GM12892 (cell line): ENCODE data around the gene IZUMO2.

Experiments used
- POLR2A ChIP-seq: IDR thresholded peaks from 2 replicates; pipeline ENCODE4 v1.6.1; 2011; ENCODE audit warnings: low read depth, low read length, control low read depth
- POLR2AphosphoS5 ChIP-seq: IDR thresholded peaks from 2 replicates; pipeline ENCODE4 v1.6.1; 2011; ENCODE audit warnings: low read depth, low read length, control low read depth

DNA sequence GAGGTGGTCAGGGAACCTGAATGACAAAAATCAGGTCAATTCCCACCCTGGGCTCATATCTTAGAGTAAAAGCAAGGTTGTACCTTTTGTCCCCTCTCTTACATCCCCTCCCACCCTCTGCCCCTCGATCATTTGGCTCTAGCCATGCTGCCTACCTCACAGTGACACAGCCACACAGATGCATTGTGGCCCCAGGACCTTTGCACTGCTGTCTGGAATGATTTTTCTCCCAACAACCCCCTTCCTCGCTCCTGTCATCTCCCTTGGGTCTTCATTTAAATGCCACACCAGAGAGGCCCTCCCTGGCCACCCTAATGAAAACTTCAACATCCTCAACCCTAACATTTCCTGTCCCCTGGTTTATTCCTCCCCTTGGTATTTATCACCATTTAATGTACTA lies 44.6 kb upstream of the IZUMO2 start:
- no peak for TF ChIP-seq POLR2A
- no peak for TF ChIP-seq POLR2AphosphoS5
